NCI-H510A treated with DMSO at 0.1 percent for 48 hours (cell line): ENCODE results near the gene ATP8B2.

ENCODE experiments used
- DNase-seq: peaks from one replicate; lab custom pipeline; 2025; lab: John Stamatoyannopoulos, UW

Gene ATP8B2

DNA sequence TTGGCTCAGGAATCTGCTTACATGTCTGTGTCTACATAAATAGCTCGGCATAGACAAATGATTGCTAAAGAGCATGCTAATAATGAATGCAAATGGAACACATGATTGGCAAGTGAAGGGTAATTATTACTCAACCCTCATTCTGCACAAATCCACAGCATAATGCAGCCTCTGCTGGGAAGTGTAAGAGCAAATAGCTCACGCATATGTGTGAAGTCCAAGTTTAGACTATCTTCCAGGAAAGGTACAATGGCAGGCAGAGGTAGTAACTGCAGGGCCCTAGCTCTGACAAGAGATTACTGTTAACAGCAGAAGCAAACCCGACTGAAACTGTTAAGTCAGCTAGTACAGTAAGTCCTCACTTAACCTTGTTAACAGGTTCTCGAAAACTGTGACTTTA, 72.8 kb downstream of the ATP8B2 start:
- no peak for DNase-seq

DNA sequence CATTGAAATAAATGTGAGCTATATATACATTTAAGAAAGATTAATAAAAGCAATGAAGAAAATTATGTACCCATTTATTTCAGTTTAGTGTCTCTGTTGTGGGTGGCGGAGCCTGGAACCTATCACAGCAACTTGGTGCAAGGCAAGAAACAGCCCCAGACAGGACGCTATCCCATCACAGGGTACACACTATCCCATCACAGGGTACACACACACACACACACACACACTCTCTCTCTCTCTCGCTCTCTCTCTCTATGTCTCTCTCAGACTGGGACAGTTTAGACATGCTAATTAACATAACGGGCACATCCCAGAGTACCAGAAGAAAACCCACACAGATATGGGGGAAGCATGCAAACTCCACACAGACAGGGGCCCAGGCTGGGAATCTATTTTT, 73.4 kb downstream of the ATP8B2 start:
- DNase-seq = no peak

DNA sequence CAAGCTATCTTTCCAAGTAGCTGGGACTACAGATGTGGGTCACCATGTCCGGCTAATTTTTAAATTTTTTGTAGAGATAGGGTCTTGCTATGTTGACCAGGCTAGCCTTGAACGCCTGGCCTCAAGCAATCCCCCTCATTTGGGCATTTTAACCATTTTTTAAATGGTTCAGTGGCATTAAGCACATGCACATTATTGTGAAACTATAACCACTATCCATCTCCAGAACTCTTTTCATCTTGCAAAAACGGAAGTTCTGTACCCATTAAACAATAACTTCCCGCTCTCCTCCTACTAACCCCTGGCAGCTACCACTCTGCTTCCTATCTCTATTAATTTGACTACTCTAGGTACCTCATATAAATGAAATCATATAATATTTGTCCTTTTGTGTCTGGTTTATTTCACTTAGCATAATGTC, 75.1 kb downstream of the ATP8B2 start:
- no peak for DNase-seq
